ENCODE data around the gene ARF6.

GRCh38 chr14:49896966-49897365 is 4.1 kb downstream of the ARF6 start:
- TF ChIP-seq CTCF (IDR thresholded peaks at IDR 0.05; ENCODE audit: poor library complexity, severe bottlenecking): no peak
- TF ChIP-seq RAD21 (conservative IDR thresholded peaks at IDR 0.05): no peak
- TF ChIP-seq SMC3 (conservative IDR thresholded peaks at IDR 0.05; ENCODE audit: poor library complexity): no peak
- TF ChIP-seq REST (IDR thresholded peaks at IDR 0.05; ENCODE audit: borderline replicate concordance): no peak
